Testis (tissue), 2 donors: ENCODE measurements around the gene TCEAL9.

Source experiments
- POLR2A ChIP-seq: fragments of 450-650 bp; IDR thresholded peaks from one replicate; pipeline ENCODE4 v1.6.1; 2017; ENCODE audit warnings: antibody characterized with exemption, mild to moderate bottlenecking, moderate library complexity
- TF ChIP-seq, protein P1 (sequence below), 3 experiments: fragments of 450-650 bp in 2 of 3; fragments of 200-600 bp in 1 of 3; sonication (generic) in 1 of 3; IDR thresholded peaks; one replicate each; pipeline ENCODE4 v1.5.1; 2016 to 2019; ENCODE audit warnings: antibody characterized with exemption in 3 of 3, mild to moderate bottlenecking in 2 of 3, moderate library complexity in 1 of 3

DNA sequence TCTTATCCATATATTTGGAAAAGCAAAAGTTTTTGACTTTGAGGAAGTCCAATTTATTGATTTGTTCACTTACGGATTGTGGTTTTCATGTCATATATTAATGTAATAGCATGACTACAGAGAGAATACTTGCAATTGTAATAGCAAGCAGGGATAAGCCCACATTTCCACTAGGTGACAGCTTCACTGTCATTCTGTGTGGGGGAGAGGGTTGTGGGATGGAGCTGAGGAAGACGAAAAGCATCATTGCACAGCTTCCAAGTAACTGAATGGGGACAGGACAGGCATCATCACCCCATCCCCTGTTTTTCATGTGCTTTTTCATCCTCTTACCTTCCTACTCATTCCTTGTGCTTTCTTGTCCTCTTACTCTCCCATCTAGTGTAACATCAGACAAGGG, 51.5 kb downstream of the TCEAL9 start:
- TF ChIP-seq, protein P1, sequence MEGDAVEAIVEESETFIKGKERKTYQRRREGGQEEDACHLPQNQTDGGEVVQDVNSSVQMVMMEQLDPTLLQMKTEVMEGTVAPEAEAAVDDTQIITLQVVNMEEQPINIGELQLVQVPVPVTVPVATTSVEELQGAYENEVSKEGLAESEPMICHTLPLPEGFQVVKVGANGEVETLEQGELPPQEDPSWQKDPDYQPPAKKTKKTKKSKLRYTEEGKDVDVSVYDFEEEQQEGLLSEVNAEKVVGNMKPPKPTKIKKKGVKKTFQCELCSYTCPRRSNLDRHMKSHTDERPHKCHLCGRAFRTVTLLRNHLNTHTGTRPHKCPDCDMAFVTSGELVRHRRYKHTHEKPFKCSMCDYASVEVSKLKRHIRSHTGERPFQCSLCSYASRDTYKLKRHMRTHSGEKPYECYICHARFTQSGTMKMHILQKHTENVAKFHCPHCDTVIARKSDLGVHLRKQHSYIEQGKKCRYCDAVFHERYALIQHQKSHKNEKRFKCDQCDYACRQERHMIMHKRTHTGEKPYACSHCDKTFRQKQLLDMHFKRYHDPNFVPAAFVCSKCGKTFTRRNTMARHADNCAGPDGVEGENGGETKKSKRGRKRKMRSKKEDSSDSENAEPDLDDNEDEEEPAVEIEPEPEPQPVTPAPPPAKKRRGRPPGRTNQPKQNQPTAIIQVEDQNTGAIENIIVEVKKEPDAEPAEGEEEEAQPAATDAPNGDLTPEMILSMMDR (IDR thresholded peaks at IDR 0.05): no peak
- TF ChIP-seq POLR2A: no peak
